GM10847 (cell line): ENCODE measurements around the gene ST6GALNAC5.

Experiments used
- POLR2A ChIP-seq: IDR thresholded peaks from 2 replicates; pipeline ENCODE4 v1.6.1; 2011; ENCODE audit not compliant: insufficient read length; ENCODE audit errors: extremely low read depth

The ST6GALNAC5 gene

DNA sequence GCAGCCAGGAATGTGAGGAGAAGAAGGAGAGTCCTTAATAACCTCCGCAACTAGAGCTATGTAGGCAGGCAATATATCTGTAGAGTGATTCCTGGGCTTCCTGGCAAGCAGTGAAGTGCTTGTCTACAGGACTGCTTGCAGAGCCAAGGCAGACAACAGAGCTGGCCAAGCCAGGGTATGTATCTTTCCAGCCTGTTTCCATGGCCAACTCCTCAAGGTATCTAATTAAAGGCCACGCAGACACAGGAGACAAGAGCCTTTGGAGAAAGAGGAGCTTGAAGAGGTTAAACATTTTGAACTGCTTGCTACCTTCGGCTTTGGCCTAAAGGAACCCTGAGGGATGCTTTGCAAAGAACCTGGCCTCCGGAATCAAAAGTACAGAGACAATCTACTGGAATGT, 214.6 kb downstream of the ST6GALNAC5 start:
- no peak for TF ChIP-seq POLR2A

DNA sequence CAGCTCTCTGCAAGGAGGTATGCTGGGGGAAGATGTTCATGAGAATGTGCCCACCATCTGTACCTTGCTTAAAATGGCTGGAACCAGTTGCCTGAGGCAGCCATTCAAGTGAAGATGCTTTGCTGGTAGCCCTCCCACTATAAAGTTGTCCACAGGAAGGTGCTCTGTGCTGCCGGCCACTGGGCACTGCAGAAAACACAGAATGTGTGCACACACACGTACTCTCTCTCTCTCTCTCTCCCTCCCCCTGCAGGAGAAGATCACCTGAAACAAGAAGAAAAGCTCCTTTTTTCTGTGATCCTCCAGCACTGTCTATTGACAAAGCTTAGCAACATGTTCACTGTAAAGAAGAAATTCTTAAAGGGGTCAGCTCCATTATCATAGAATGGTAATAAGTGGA, 217.2 kb downstream of the ST6GALNAC5 start:
- TF ChIP-seq POLR2A: no peak

DNA sequence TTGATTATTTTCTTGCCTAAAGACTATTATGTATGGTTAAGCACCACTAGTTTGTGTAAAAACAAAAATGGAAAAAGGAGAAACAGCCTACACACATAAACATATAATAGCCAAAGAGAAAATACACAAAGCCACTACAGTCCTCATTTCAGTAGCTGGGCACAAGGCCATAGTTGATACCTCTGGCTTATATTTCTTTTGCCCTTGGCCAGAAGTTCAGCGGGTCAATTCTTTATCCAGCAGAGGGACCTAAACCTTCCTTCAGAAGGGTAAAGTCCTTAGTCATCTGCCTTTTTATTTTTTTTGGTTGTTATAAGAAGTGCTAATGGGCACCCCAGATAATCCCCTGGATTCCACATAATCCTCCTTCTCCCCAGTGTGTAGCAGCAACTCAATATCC, 217.8 kb downstream of the ST6GALNAC5 start:
- TF ChIP-seq POLR2A: no peak

DNA sequence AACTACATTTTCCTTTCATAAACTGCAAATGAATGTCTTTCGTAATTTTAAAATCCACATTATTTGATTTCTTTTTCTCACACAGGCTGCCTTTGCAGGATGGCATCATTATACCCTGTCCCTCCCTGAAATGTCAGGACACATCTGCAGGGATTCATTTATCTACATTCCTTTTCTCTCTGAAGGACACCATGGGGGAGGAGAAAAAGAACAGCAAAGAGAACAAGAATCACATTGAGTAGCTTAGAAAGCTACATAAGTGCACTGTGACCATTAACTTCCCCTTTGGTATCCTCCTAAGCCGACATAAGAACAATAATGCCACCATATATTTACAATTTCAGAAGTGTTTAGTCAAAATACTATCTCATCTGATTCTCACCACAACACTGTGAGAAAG, 222.5 kb downstream of the ST6GALNAC5 start:
- no peak for TF ChIP-seq POLR2A

DNA sequence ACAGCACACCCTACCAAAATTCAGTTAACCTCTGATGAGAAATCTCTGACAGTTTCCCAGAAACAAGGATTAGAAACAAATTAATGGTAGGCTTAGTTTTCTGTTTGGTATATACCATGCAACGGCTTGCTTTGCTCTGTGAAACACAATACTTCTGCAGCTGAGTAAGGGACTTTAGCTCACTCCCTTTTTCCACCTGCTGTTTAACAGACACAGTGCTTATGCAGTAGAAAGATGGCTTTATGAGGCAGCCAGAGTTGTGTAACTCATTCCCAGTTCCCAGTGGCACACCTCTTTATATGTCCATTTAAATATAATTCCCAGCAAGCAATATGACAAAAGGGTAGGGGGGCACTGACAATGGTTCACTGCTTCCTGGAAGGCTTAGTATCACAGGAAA, 228.0 kb downstream of the ST6GALNAC5 start:
- no peak for TF ChIP-seq POLR2A

DNA sequence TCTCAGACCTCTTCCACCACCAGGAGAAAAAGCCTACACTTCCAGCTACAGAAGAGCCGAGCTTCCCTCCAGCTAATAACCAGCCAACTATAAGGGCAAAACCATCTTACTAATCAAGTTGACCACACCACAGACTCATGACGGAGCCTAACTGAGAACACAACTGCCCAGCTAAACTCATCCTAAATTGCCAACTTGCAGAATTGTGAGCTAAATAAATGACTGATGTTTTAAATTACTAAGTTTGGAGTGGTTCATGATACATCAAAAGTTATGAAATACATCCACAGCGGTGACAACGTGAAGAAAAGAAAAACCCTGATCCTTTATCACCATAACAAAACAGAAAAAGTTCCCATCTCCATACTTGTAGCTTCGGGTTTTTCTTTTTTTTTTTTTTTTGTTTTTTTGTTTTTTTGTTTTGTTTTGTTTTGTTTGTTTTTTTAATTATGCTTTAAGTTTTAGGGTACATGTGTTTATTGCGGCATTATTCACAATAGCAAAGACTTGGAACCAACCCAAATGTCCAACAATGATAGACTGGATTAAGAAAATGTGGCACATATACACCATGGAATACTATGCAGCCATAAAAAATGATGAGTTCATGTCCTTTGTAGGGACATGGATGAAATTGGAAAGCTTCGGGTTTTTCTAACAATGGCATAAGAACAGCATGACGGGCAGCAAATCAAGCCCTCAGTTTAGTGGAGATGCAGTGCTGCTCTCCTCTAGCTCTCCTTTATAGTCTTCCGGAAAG, 229.4 kb downstream of the ST6GALNAC5 start:
- no peak for TF ChIP-seq POLR2A

DNA sequence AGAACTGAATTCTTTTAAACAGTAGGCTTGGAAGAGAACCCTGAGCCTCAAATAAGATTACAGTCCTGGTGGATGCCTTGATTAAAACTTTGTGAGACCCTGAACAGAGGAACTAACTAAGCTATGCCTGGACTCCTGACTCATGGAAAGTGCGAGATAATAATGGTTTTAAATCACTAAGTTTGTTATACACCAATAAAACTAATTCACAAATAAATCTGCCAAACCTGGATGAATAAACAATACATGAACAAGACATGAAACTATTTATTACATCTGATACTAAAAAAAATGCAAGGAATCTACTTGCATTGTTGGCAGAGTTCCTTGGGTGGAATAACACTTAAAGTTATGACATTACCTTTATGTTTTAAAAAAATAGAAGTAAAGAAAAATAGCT, 233.6 kb downstream of the ST6GALNAC5 start:
- TF ChIP-seq POLR2A: no peak

DNA sequence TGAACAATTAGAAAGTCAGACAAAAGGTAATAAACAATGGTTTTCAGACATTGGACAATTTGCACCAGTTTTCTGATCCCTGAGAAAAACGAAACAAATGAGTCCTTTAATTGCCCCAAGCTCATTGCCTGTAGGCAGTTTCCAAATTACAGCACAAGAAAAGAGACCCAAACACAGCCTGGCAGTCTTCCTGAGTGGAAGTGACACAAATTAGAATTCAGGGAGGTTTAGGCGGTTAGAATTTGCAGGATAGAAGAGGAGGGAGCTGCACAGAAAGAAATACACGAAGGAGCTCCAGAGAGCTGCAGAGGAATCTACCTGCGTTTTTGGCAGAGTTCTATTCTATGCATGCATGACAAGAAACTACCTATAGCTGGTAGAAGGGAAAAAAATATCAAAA, 236.2 kb downstream of the ST6GALNAC5 start:
- TF ChIP-seq POLR2A: no peak

DNA sequence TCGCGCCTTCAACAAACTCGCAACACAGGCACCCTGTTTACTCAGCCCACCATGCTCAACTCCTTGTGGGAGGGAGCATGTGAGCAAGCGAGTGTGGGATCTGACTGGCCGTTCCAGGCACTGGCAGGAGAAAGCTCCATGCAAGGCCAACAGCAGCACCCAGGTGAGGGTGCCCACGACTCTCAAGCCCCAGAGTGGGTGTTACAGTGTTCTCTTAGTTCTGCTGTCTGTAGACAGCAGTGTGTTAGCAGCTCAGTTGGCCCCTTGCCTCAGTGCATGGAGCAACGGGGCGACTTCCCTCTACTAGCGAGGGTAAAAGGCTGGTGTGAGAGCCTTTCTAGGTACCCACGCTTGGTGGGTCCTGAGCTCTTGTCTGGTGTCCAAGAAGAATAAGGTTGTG, 237.4 kb downstream of the ST6GALNAC5 start:
- TF ChIP-seq POLR2A: no peak
